RKO (cell line): ENCODE data around the gene ELANE.
"Not testable (repeated sequence)": the region's sequence is repeated elsewhere in the genome, so short reads cannot be mapped to it uniquely, and the experiment has no call there.

Experiments used
- DNase-seq: peaks from one replicate; pipeline ENCODE4 v3.0.0-alpha.2; 2016; ENCODE audit warnings: low spot score

Gene ELANE

DNA sequence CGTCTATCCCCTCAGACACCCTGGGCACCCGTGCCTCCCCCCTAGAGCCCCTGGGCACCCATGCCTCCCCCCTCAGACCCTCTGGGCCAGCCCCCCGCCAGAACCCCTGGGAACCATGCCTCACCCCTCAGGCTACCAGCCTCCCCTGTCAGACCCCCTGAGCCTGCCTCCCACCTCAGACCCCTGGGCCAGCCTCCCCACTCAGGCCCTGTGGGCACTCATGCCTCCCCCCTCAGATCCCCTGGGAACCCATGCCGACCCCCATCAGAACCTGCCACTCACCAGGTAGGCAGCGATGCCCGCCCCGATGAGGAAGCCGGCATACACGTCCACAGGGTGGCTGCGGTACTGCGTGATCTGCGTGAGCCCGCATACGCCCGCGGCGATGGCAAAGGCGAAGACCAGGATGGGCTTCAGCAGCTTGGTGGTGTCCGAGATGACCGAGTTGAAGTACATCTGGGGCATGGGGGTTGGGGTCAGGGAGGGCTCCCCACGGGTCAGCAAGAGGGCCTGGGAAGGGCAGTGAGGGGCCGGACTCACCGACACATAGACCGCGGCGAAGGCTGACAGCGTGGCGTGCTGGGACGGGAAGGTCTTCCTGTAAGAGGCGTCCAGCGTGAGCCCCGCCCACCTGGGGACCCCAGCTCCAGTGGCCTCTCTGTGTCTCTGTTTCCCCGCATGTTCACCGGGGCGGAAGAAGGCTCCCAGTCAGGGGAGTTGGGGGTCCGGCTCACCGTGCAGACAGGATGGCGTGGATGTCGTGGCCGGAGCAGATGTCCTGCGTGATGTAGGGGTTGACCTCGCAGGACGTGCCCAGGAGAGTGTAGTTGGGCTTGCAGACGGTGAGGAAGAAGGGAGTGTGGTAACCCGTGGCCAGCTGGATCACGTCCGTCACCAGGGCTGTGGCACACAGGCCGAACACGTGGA is 37.7 kb upstream of the ELANE start:
- no peak for DNase-seq

DNA sequence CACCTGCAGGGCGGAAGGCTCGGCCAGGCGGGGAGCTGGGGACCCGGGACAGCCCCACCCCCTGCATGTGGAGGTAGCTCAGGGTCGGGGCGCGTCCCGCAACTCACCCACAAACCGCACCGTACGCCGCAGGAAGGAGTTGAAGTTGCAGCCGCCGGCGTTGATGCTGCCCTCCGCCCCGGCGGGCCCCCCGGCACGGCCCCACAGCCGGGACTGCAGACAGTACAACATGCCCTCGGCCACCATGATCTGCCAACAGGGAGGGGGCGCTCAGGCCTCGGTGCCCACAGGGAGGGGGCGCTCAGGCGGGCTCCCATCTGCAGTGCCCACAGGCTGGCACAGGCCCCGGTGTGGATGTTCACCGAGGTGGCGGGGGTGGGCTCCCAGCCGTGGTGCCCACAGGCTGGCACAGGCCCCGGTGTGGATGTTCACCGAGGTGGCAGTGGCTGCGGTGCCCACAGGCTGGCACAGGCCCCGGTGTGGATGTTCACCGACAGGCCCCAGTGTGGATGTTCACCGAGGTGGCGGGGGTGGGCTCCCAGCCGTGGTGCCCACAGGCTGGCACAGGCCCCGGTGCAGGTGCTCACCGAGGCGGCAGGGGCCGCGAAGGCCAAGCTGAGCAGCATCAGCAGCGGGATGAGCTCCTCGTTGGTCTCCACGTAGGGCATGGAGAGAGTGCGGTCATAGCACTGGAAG is 36.9 kb upstream of the ELANE start:
- no peak for DNase-seq

DNA sequence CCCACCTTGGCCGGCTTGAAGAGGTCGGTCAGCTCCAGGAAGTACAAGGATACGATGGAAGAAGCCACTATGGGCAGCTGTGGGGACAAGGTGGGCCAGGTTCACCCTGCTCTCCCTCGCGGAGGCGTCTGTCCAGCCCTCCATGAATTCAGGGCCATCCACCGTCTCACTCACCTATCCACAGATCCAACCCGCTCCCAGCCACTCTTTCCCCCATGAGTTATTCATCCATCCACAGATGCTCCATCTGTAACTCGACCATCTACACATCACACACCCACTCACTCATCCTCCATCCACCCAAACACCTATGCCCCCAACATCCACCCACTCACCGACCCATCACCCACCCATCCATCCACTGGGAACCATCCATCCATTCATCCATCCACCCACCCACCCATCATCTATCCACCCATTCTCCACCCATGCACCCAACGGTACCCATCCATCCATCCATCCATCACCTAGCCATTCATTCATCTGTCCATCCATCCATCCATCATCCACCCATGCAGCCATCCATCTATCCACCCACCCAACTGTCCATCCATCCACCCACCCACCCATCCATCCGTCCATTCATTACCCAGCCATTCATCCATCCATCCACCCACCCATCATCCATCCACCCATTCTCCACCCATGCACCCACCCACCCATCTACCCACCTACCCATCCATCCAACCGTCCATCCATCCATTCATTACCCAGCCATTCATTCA is 36.2 kb upstream of the ELANE start:
- DNase-seq, result no peak

DNA sequence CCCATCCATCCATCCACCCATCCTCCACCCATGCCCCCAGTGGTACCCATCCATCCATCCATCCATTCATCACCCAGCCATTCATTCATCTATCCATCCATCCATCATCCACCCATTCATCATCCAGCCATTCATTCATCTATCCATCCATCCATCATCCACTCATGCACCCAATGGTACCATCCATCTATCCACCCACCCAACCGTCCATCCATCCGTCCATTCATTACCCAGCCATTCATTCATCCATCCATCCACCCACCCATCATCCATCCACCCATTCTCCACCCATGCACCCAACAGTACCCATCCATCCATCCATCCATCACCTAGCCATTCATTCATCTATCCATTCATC is 35.6 kb upstream of the ELANE start:
- no peak for DNase-seq

DNA sequence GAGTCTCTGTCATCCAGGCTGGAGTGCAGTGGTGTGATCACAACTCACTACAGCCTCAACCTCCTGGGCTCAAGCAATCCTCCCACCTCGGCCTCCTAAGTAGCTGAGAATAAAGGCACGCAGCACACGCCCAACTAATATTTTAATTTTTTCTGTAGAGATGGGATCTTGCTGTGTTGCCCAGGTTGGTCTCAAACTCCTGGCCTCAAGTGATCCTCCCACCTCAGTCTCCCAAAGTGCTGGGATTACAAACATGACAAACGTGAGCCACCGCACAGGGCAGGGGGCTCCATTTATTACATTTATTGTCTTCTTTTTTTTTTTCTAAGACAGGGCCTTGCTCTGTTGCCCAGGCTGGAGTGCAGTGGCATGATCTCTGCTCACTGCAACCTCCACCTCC is 31.9 kb upstream of the ELANE start:
- not testable (repeated sequence) for DNase-seq

DNA sequence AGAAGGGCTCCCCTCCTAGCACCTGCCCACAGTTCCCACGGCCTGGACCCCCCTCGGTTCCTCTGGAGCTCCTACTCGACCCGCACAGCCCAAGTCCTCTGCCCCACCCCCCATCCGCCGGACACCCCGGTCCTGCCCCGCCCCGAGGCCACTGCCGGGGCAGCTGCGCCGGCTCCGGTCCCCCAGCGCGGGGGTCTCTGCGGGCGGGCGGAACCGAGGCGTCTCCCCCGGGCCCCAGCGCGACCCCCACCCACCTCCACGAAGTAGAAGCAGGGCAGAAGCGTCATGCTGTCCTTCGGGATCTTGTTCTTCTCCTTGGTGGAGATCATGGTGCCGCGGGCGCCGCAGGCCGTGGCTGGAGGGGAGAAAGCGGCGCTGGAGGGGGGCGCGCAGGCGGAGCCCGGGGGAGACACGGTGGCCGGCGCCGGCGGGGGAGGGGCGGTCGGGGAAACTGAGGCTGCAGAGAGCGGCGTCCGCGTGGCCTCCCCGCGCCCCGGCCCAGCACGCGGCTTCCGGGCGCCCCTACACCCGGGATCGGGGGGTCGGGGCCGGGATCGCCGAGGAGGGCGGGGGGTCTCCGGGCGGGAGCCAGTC is 30.8 kb upstream of the ELANE start:
- DNase-seq, result no peak

DNA sequence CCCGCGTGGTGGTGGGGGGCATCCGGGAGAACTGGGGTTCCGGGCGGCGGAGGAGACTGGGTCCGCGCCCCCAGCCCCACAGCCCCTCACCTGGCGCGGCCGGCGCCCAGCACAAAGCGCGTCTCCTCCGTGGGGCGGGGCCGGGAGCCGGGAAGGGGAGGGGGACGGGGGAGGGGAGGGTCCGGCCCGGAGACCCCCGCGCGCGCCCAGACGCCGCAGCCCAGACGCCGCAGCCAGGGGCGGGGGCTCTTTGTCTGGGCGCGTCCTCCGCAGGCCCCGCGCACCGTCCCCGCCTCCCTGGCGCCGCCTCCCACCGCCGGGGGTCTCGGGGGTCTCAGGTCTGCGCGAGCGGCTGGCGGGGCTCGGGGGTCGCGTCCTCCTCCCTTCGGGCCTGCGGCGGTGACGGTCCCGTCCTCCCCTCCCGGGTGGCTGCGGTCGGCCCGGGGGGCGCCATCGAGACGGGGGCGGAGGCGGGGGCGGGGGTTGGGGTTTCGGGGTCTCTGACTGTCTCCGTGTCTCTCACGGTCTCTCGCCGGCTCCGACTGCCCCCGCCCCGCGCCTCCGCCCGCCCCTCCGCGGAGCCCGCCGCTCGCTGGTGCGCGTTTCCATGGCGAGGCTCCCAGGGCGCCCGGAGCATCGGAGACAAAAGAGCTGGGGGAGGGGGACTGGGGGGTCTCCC is 30.1 kb upstream of the ELANE start, which contains the start of gene PLPPR3:
PLPPR3 (minus strand) TSS at position 131 of the 679 bp plus-strand sequence. CDS start 396 bp downstream, outside the sequence.
- no peak for DNase-seq

DNA sequence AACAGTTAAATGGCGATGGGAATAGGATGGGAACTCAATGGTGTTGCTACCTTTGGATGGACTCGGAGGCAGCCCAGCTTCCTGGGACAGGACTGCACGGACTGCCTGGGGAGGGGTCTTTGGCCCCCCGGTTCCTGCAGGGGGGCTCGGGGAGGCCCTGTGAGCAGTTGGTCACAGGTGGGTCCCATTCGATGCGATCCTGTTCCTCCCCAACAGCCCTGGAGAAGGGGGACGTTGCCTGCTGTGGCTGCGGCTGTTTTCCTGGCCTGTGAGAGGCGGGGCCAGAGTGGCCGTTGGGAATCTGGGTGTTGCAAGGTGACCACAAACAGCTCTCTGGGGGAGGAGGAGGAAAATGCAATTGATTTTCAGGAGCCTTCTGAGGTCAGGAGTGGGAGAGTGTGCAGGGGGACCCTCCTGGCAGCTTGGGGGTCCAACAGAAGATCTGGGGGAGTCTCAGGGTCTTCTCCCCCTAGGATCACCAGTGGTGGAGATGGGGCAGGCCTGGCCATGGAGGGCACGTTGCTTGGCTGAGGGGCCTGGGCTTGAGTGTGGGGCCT is 28.5 kb upstream of the ELANE start:
- DNase-seq, result no peak

DNA sequence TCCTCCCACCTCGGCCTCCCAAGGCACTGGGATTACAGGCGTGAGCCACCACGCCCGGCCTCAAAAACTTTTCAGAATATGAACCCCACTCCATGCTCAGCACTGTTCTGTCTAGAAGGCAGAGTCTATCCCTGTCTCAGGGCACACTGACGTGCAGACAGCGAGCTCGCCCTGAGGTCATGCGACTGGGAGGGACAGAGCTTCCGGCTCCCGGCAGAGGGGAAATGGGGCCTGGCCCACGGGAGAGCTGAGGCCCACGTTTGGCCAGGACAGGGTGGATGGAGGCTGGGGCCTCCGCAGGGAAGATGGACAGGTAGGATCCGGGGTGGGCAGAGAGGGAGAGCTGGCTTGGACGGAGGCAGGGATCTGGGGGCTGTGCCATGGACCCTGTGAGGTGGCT is 27.2 kb upstream of the ELANE start:
- no peak for DNase-seq

DNA sequence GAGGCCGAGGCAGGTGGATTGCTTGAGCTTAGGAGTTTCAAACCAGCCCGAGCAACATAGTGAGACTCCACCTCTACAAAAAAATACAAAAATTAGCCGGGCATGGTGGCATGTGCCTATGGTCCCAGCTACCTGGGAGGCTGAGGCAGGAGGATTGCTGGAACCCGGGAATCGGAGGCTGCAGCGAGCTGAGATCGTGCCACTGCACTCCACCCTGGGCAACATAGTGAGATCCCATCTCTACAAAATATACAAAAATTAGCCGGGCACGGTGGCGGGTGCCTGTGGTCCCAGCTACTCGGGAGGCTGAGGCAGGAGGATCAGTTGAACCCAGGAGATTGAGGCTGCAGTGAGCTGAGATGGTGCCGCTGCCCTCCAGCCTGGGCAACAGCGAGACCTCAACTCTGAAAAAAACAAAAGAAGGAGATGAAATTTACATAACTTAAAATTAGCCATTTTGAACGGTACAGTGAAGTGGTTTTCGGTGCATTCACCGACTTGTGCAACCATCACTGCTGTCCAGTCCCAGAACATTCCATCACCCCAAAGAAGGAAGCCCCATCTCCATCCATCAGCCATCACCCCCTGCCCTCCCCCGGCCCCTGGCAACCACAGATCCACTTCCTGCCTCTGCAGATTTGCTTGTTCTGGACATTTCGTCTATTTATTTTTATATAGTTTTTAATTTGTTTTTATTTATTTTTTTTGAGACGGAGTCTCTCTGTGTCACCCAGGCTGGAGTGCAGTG is 26.0 kb upstream of the ELANE start:
- no peak for DNase-seq

DNA sequence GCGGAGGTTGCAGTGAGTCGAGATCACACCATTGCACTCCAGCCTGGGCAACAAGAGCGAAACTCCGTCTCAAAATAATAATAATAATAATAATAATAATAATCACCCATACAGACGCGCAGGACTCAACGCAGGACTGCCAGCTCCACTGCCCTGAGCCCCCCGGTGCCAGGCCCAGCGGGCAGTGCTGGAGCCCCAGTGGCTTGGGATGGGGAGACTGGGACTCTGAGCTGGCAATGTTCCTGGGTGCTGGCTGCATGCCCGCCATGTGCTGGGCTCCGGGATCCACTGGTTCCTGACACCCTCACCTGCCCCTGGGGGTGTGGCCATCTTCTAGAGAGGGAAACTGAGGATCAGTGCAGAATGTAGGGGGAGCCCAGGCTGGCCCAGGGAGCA is 24.8 kb upstream of the ELANE start:
- DNase-seq, result no peak

DNA sequence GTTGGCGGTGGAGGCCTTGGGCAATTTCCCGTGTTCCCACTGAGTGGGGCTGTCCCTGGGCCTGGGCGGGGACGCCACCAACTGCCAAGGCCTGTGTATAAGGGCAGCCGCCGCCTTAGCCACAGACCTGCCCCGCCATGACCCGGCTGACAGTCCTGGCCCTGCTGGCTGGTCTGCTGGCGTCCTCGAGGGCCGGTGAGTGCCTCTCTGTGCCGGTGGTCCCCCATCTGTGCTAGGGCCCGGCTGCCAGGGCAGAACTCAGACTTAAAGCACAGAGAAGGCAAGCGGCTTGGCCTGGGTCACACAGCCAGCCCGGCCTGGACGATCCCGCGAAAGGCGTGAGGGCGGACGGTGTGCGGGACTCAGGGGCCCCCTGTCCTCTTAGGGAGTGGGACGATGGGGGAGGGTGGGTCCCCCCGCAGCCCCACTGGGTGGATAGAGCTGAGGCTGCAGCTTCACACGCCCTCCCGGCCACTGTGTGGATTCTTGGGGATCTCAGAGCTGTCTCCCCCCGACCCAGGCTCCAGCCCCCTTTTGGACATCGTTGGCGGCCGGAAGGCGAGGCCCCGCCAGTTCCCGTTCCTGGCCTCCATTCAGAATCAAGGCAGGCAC is 24.3 kb upstream of the ELANE start, which contains the start of gene AZU1:
AZU1 (plus strand) TSS at position 128 of the 612 bp plus-strand sequence; CDS start at position 138, 10 bp downstream.
- no peak for DNase-seq

DNA sequence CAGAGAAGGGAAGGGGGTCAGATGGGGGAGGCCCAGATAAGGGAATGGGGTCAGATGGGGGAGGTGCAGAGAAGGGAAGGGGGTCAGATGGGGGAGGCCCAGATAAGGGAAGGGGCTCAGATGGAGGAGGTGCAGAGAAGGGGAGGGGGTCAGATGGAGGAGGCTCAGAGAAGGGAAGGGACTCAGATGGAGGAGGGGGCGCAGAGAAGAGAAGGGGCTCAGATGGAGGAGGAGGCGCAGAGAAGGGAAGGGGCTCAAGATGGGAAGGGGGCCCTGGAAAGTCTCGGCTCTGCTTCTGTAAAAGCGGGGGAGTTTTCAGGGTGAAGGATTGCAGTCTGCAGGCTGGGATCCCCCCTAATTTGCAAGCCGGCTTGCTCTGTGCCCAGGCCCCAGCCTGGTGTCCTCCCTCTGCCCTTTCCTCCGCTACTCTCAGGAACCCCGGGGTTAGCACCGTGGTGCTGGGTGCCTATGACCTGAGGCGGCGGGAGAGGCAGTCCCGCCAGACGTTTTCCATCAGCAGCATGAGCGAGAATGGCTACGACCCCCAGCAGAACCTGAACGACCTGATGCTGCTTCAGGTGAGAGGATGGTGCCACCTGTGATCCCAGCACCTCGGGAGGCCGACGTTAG is 22.9 kb upstream of the ELANE start:
- DNase-seq, result no peak

DNA sequence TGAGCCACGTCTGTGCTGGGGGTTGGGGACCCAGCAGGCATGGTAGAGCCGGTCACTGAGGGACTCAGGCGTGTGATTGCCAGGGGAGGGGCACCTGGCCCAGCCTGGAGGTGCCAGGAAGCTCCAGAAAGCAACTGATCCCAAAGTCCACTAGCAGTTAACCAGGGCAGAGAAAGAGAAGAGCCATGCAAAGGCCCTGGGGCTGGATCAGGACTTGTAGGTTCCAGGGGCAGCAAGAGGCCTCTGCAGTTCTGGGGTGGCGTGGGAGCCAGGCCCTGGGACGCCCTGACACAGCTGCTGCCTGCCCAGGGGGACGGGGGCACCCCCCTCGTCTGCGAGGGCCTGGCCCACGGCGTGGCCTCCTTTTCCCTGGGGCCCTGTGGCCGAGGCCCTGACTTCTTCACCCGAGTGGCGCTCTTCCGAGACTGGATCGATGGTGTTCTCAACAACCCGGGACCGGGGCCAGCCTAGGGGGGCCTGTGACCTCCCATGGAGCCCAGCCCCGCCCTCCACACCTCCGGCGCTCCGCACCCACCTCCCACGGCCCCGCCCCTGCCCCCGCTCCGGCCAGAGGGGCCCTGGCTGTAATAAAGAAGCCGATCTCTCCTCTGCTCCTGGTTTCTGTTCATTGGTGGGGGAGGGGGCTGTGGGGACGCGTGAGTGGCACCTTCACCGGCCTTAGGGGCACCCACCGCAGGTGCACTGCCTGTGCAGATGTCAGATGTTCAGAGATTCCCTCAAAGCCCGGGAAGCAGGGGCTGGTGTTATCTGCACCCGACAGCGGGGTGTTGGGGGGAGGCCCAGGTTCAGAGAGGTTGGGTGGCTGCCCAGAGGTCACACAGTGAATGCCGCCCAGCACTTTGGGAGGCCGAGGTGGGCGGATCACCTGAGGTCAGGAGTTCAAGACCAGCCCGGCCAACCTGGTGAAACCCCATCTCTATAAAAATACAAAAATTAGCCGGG is 20.4 kb upstream of the ELANE start:
- no peak for DNase-seq

DNA sequence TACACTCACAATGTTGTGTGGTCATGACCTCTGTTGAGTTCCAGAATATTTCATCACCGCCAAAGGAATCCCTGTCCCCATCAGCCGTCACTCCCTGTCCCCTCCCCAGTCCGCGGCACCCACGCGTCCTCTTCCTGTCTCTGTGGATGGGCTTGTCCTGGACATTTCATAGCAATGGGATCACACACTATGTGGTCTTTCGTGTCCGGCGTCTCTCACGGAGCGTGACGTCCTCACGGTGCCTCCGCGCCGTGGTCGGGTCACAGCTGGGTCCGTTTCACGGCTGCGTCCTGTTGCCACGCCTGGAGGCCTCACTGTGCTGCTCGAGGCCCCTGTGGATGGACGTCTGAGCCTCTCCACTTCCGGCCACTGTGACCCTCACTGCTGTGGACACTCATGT is 17.9 kb upstream of the ELANE start:
- DNase-seq, result no peak

DNA sequence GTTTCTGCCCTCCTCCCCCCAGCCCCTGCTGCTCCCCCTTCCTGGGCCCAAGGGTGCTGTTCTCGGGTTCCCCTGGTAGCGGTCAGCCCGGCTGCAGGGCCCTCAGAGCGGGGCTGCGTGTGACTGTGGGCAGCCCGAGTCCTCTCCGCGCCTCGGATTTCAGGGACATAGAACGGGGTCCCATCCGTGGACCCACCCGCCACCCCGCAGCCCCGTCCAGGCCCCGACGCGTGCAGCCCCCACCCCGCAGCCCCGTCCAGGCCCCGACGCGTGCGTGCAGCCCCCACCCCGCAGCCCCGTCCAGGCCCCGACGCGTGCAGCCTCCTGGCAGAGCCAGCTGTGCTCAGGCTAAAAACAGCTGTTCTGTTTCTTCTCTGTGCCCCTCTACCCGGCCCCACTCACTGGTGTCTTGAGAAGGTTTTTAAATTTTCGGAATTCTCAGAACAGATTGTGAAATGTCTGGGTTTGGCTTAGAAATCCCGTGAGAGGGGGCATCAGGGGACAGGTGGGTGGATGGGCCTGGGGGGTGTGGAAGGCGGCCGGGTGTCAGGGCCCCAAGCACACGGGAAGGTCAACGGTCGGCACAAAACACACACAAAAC is 16.8 kb upstream of the ELANE start:
- DNase-seq, result no peak

DNA sequence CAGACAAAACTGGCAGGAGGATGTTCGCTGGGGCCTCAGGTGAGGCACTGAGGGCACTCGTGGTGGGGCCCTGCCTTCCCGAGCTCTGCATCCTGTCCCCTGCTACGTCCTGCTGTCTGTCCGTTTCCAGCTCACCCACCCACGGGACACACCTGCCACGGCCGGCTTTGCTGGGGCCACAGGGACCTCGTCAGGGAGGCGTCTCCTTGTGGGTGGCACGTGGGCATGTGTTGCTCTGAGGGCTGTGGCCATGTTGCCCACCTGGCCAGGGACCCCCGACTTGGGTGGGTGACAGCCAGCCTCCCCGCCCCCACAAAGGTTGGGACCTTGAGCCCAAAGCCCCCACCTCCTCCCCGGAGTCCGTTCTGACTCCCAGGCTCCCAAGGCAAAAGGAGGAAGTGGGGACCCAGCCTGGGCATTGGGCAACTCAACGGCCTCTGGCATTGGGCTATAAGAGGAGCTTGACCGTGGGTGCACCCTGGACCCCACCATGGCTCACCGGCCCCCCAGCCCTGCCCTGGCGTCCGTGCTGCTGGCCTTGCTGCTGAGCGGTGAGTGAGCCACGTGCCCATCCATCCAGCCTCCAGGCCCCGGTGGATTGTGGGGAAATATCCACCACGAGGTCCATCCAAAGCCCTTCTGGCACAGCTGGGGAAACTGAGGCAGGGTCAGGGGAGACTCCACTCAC is 11.4 kb upstream of the ELANE start, which contains the start of gene PRTN3:
PRTN3 (plus strand) TSS at position 481 of the 688 bp plus-strand sequence; CDS start at position 491, 10 bp downstream.
- DNase-seq, result no peak
